GM18867 (cell line): ENCODE data around the gene STEAP3.

Source experiments
- ATAC-seq: cut with Tn5 transposase; IDR thresholded peaks from one replicate; pipeline ENCODE4 v1.9.1; 2021; ENCODE audit warnings: mild to moderate bottlenecking, moderate library complexity; ENCODE audit not compliant: unreplicated experiment

Gene STEAP3

DNA sequence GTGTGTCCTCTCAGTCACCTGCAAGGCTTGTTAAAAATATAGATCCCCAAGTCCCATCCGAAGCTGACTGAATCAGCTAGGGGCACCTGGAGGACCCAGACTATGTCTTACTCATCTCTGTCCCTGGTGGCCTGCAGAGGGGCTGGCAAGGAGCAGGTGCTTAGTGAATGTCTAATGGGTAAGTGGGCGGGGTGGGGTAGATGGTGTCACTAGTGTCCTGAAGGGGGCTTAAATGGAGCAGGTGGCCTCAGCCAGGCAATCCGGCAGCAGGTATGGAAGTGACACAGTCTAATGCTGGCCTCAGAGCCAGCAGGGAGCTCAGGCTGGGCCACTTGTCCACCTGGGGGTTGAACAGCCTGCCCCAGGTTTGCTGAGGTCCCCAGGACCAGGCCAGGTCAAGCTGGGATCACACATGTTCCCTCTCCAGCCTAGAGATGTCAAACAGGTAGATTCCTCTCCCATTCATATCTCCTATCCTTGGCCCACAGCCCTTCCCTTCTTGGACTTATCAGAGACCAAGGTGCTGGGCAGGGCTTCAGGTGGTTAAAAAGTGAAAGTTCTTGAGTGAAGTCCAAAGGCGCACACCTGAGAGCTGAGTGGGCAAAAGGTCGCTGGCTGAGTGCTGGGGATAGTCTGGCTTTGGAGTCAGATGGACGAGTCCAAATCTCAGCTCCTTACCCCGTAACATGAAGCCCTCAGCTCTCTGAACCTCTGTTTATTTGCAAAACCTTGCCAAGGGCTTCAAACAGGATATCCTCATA lies 1.7 kb downstream of the STEAP3 start:
- ATAC-seq, result no peak

DNA sequence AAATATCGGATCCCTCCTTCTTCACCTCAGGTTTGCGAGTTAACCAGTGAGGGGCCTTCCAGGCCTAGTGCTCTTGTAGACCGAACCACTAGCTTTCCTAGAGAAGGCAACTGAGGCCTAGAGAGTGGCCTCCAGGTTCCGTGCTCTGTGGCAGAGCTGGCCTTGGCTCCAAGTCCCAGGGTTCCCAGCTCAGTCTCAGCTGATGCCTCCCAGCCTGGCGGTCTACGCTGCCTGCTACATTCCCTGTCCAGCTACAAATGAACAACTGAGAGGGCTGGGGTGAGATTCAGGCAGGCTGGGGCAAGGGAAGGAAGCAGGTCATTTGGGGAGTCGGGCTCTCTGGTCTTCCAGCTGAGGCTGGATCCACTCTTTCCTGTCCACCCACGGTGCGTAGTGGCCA lies 2.3 kb downstream of the STEAP3 start:
- ATAC-seq, result no peak

DNA sequence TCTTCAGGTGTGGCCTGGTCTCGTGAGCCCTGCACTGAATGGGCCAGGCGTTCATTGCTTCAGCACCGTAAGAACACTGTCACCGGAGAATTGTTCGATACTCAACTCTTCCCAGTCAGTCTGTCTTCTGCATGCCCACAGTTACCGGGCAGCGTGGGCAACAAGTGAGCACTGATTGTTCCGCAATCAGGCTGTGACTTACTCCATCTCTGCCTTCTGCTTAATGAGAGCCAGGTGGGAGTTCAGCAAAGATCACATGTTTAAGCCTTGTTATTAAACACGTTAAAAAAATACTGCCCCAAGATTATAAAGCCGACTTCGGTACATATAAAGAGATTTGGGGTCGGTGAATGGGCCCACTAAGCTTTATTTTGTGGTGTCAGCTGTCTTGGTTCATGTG lies 3.7 kb downstream of the STEAP3 start:
- ATAC-seq, result no peak

DNA sequence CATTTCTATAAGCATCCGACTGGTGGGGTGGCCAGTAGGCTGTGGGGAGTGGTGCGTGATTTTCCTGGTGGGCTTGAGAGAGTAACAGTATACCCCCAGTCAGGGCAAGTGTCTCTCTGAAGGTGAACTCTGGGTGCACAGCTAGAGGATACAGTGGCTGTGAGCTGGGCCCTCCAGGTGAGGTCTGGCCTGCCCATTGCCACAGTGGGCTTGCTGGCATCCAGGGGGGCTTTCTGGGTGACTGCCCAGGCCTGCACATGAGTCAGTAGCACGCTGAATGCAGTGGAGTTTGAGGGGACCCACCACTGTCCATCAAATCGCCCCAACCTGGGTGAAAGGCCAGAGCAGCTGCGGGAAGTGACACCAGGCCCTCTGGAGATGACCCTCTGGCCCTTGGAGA lies 4.5 kb downstream of the STEAP3 start:
- no peak for ATAC-seq

DNA sequence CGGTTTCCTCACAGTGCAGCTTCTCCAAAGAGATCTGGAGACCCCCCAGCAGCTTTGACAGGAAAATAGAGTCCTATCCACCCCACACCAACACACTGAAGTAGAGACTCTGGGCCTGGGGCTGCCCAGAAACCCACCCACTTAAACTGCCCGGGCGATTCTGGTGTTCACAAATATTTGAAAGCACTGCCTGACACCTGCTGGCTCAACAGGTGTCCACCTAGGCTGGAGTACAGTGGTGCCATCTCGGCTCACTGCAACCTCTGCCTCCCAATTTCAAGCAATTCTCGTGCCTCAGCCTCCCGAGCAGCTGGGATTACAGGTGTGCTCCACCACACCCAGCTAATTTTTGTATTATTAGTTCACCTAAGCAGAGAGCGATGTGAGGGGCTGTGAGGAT lies 5.3 kb downstream of the STEAP3 start:
- ATAC-seq, result no peak

DNA sequence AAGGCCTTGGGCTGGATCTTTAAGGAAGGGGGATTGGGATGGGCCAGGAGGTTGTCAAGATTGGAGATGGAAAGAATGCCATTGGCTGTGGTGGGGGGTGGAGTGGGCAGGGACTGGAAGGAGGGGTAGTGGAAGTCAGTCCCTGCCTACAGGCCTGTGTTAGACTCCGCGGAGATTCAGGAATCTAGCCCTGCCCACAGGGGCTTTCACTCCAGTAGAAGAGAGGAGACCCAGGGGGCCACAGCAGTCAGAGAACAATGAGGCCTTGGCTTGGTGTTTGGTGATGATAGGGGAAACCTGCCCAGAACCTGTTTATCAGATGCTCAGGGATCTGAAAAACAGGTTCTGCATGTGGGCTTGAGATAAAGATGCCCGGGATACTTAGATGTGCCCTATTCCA lies 6.1 kb downstream of the STEAP3 start:
- ATAC-seq, result no peak

DNA sequence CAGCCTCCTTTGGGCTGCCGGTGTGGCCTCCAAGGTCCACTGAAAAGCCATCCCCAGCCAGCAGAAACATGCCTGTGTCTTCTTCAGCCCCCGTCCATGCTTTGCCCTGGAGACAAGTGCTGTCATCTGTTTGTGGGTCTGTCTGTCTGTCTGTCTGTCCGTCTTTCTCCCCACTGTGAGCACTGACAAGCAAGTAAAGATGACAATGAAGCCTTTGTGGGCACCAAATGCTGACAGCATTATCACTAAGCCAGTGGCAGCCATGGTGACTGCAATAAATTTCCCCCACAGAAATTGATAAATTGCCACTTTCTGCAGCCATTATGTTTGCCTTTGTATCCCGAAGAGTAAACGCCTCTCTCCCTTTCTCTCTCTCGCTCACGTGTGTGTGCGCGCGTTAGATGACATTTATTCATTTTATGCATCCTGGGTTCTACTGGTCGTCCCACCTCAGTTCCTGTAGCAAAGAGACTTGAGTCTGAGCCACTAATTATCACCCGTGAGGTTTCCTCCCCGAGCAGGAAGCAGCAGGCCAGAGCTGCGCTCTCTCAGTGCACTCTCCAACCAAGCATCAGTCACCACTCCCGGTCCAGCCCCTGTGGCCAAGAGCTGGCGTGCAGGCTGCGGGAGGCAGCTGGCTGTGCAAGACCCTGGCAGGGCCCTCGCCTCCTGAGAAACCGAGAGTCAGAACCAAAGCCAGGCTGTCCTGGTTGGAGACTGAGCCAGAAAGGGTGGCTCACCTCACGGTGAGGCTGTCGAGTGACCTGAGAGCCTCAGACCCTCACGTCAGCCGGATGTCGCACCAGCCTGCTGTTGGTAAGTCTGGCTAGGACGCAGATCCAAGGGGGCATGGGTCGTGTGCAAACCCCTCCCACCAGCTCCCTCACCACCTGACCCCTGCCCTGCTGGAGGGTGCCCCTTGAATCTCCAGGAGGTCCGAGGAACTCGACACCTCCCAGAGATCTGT lies 6.9 kb downstream of the STEAP3 start:
- no peak for ATAC-seq

DNA sequence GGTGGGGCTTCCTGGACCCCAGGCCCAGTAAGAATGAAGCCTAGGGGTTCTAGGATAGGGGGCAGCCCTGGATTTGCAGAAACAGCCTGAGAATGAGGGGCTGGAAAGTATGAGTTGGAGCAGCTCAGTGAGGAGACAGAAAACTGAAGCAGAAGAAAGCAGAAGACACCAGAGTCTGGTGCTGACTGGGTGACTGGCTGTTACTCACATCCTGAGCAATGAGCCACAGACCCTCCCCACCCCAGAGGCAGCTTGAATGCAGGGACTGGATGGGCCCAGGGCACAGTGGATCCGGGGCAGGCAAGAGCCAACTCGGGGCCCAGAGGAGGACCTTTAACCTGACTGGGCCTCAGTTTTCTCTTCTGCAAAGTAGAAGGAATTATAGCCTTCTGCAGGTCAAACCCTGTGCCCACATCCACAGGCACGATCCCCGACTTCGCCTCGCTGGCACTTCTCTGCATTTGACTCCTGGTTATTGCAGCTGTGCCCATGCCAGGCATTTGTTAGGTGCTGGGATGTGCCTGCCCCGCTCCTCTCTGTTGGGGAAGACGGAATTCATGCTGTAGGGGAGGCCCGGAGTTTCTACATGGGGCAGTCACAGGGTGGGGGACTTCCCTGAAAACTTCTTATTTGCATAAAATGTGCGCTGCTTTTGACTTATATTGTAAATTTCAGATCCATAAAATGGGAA lies 8.5 kb downstream of the STEAP3 start:
- no peak for ATAC-seq

DNA sequence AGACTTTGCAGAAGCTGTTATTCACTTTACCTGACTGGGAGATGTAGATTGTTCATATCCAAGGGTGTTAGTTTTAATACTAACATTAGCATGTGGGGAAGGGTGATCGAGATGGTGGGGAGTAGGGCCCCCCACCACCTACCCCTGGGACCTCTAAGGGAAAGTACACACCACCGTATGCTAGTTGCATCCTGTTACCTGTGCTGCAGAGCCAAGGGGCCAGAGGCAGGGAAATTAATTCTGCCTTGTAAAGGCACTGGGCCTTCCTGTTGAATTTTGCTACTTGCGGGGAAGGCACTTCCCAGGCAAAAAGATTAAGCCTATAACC lies 9.0 kb downstream of the STEAP3 start:
- no peak for ATAC-seq

DNA sequence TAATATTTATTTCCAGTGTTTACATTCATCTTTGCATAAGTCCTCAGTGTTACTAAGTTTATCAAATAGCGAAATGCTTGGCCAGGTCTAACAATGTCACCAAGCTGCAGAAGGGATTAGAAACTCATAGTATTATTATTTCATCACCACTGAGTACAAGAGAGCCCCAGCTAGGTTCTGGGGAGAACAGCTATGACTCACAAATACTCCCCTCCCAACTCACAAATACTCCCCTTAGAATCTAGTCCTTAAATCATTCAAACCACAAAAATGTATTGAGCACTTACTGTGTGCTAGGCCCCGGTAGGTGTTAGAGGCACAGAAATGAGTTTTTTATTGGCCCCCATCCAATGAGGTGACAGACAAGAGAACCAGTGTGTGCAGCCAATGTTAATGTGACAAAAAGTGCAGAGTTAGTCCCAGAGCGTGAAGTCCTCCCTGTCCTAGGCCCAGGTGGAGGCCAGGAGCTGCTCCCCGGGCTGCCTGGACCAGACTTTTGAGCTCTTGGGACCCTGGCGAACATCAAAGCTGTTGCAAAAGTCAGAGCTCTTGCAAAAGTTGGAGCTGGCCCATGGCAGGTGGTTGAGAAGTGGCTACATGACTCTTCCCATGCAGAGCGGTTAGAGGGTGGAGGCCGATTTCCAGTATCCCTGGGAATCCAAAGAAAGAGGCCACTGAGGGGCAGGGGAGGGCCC lies 9.8 kb downstream of the STEAP3 start:
- peak; percentile 40 for ATAC-seq

DNA sequence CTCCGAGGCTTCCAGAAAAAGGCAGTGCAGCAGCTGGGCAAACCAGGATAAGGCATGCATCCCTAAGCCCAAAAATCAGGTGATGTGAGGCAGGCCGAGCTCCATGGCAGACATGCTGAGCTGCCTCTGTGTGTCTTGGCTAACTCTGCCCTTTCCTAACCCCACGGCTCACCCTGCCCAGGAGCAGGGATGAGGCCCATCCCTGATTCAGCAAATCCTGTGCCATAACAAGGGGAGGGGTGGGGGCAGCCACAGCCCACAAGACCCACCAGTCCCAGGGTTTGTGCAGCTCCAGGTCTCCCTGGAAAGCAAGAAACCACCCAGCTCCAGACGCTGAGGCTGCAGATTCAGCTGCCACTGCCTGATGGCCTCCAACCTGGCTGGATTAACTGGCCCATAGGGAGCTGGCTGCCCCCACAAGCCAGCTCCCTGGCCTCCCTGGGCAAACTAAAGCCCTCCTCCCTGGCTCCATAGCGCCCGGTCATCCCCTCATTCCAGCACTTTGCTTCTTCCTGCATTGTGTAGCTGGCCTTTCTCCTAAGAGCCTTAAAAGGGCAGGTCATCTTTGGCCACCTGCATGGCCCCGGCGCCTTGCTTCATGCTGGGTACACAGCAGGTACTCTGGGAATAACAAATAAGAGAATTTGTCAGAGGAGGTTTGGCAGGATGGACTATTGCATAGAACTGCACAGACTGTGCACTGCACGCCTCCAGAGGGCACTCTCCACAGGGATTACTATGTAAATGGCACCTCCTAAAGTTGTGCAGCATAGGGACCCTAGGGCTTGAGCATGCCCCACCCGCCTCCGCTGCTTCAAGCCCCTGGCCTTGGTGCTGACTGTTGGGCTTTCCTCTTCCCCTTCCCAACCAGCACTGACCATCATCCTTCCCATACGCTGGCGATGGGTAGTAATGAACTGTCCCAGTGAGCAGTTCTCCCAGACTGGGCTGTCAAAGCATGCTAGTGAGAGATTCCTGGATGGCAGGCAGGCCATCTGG lies 10.7 kb downstream of the STEAP3 start:
- ATAC-seq, result no peak

DNA sequence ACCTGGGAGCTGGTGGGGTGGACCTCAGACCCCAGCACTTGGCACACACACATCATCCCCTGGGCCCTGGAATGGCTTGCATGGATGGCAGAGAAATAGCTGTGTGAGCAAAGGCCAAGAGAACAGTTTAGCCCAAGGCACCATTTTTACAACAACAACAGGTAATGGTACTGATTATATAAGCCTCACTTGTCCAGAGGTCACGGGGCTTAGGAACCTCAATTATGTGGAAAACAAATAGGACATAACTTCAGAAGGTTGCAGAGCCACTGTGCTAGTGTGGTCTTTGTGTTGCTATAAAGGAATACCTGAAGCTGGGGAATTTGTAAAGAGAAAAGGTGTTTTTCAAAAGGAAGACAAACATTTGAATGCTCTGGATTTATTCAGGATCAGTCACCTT lies 13.2 kb downstream of the STEAP3 start:
- no peak for ATAC-seq

DNA sequence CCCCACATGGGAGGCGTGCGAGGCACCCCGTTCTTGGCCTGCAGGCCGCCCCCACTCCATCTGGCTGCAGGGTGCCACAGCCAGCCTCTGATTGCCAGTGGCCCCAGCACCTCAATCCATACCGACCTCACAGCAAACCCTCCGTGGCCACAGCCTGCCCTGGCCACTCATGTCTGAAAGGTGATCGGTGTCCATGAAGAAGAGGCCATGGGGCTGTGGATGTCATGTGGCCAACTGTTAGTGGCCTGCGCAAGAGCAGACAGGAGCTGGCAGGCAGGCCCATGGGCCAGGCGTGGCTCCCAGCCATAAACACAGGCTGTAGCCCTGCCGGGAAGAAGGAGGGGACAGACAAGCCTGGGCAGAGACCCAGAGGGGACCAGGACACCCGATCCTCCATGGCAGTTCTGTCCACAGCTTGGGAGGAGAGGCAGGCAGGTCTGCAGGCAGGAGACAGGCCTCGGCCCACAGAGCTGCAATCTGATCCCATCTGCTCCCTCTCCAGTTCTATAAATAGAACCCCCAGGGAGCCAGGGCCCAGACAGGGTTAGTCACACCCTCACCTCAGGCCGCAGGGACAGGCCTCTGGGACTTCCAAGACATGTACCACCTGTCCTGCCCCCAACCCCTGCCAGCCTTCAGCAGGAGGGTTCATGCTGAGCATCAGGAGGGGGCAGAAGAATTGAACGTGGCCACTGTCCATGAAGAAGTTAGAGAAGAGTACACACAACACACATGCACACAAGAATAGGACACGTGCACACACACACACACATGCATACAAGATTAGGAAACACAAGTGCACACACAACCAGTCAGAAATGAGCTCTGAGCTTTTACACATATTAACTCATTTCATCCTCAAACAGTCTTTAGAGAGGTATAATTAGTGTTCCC lies 16.9 kb downstream of the STEAP3 start:
- no peak for ATAC-seq

DNA sequence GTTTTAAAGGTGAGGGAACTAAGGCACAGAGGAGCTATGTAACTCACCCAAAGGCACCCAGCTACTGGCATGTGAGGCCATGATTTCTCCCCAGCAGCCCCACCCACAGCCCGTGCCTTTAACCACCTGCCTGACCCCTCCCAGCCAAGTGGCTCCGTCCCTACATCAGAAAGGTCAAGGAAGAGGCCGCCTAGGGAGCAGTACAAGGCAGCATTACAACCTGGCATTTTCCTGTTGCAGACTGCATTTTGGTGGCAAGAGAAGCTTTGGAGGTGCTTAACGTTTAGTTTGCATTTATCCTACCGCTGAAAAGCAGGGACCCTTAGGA lies 17.5 kb downstream of the STEAP3 start:
- no peak for ATAC-seq

DNA sequence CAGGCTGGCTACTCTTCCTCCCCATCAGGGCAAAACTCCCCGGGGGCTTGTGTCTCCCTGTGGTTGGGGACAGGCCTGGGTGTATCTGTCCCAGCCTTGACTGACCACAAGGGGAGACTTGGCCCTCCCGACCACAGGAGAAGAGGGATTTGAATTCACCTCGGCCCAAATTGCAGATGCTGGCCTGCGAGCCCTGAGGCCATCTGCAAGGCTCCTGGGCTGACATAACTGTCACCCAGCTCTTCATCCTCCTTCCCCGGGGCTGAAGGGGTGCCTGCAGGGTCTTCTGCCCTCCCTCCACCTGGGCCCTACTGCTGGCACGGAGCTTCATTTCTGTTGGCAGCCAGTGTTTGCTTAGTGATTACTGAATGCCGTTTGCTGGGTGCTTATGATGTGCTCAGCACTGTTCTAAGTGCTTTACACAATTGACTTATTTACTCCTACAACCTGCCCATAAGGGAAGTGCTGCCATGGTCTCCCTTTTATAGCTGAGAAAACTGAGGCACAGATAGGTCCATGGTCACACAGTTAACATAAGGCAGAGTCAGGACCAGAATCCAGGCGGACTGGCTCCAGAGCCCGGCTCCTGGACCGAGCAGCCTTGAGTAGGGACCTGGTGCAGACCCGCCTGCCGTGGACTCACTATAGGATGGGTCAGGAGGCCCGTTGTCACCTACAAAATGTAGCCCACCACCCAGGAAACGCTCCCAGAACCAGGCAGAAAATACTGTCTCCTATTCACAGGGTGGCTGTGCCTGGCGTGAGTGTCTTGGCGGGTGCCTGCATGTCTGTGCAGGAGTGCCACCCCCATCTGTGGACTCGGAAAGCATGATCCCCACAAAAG lies 18.9 kb downstream of the STEAP3 start:
- no peak for ATAC-seq

DNA sequence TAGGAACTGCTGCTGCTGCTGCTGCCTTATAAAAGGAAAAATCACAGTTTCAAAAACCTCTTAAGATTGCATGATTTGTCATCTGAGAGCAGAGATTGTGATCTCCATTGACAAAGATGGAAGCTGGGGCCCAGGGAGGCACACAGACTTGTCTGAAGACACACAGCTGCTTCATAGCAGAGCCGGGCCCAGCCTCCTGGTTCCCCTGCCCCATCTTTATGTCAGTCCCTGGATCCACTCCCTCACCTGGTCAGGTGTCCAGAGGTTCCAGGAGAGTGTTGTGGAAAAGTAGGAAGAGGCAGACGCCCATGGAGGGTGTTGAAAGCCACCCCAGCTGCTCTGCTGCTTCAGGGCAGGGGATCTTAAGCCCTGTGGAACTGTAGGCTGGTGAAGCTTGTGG lies 20.0 kb downstream of the STEAP3 start:
- no peak for ATAC-seq

DNA sequence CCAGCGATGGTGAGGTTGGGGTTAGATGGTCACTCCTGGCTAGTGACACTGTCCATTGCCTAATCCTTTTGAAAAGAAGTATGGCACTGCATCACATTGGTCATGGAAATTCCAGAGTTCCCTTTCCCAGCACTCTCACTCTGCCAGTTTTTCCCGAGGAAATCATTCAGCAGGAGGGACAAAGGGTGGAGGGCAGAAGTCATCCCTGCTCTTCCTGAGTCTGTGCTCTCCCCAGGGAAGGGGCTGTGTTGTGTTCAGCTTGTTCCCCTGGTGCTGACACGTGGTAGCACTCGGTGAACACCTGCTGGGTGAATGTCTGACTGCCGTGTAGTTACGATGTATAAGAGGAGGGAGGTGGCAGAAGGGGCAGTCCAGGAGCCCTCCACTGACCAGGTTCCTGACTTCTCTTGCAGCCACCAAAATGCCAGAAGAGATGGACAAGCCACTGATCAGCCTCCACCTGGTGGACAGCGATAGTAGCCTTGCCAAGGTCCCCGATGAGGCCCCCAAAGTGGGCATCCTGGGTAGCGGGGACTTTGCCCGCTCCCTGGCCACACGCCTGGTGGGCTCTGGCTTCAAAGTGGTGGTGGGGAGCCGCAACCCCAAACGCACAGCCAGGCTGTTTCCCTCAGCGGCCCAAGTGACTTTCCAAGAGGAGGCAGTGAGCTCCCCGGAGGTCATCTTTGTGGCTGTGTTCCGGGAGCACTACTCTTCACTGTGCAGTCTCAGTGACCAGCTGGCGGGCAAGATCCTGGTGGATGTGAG lies 21.6 kb downstream of the STEAP3 start:
- no peak for ATAC-seq
